Daoy (cell line): ENCODE data around the gene DHRS1. TPM values are rescaled to one million over a fixed set of nuclear protein-coding genes. Genes with fewer than 3 reads are reported as not detected.
A peak's percentile ranks its signal among the peaks of the same experiment; 100 is the strongest.

Source experiments
- DNase-seq: peaks from one replicate; pipeline ENCODE4 v3.0.0-alpha.2; 2015; ENCODE audit warnings: low read depth
- total RNA-seq: library from RNA; depleted of rRNA; stranded (reverse); fragments of >200 nt; shearing (Covaris generic); gene quantifications from 2 replicates; pipeline ENCODE4 v1.2.3, GENCODE V29; 2014

DHRS1 gene
- total RNA-seq, 1 experiment from 2014 or later: 4.9 TPM

DNA sequence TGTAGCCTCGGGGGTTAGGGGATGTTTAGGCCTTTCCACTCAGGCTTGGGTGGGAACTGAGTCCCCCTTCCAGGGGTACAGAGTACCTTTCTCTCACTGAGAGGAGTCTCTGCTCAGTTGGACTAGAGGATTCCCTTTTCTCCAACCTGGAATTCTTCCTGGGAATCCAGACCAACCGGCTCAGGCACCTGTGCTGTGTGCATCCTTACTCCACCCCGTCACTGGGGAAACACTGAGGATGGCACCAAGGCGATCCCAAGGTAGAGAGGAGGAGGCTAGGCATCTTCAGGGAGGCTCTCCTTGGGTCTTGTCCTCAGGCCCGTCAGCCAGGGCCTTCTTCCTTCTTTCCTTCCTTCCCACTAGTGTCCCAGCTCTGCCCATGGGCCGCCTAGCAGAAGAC lies 35.7 kb downstream of the DHRS1 start:
- DNase-seq: no peak

DNA sequence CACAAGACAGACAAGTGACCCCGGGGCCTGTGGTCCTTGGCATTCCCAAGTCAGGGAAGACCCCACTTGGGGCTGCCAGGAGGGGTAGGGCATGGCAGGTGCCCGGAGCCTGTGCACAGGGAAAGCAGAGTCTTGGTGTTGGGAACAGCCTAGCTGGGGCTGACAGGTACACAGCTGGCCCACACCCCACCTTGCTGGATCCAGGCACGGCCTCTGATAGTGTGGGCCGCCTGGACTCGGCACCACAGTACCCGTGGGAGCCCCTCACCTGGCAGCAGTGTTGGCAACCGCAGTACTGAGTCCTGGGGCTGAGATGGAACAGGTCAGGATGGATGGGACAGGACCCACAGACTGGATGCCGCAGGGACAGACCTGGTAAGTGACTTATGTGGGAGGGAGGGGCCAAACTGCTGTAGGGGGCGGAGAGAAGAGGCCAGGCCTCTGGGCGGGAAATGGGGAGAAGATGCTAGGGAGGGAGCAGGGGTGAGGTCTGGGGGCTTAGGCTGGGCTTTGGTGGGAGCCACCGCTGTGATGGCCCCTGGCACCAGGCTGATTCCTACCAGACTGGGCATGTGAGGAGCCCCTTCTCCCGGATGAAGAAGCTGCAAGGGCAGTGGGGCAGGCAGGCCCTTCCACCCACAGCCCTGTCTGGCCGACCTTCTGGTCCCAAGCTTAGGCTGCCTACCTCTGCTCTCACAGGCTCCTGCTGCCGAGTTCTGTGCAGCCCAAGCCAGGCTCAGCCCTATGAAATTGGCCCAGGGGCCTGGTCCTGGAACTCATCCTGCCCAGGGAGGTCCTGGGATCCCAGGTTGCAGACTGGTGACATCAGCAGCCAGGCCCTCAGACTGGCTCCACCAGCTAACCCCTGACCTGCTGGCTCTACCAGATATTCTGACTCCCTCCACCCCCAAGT lies 36.5 kb downstream of the DHRS1 start, which contains the start of gene TGM1:
Gene TGM1, minus strand, starts transcription at position 357 of the 913 bp plus-strand sequence. CDS start 825 bp downstream, outside the sequence.
- DNase-seq: no peak

DNA sequence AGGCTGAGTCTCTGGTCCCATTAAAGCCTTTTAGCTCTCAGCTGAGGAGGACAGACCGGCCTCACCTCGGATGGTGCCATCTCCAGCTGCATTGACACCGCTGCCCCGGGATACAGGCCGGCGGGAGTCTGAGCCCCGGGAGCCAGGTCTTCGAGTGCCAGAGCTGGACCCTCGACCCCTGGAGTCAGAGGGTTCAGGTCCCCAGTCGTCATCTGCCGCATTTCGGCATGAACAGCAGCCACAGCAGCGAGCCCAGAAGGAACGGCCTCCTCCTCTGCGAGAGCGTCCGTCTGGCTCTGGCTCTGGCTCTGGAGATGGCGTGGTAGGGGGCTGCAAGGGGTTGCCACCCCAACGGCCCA lies 37.6 kb downstream of the DHRS1 start:
- DNase-seq: no peak

GRCh38 chr14:24261256-24261968 lies 38.2 kb downstream of the DHRS1 start:
- no peak for DNase-seq

GRCh38 chr14:24260780-24261157 lies 38.8 kb downstream of the DHRS1 start:
- DNase-seq: no peak

- no peak for DNase-seq
These were observed 39.4 kb downstream of the DHRS1 start for GRCh38 chr14:24260026-24260779.

GRCh38 chr14:24259282-24260025 lies 40.1 kb downstream of the DHRS1 start:
- peak; percentile 35 for DNase-seq

DNA sequence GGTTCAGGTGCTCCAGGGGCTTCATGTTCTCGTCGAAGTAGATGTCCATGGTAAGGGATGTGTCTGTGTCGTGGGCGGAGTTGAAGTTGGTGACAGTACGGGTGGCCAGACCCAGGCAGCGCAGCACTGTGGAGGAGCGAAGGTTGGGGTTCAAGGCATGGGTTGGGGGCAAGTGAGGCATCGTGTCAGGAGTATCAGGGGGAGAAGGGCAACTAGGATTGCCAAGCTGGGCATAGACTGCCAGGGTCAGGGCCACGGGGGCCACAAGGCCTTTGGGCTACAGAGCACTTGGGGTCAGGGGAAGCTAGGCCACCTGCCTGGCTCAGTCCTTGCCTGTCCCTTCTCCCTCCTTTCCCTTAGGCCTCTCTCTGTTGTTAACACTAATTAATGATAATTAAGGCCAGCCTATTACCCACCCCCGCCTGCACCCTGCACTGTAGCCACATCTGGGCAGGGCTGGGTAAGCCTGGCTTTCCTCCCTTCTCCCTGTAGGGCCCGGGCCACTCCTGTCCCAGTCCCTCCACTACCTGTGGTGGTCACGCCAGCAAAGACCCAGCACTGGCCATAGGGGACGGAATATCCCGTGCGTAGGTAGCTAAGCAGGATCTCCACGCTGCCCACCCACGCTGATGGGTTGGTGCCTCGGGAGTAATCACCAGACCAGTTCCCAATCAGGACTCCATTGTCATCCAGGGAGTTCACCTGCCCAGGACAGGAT lies 40.9 kb downstream of the DHRS1 start:
- DNase-seq: no peak

GRCh38 chr14:24258119-24258518 lies 41.5 kb downstream of the DHRS1 start:
- DNase-seq: no peak

DNA sequence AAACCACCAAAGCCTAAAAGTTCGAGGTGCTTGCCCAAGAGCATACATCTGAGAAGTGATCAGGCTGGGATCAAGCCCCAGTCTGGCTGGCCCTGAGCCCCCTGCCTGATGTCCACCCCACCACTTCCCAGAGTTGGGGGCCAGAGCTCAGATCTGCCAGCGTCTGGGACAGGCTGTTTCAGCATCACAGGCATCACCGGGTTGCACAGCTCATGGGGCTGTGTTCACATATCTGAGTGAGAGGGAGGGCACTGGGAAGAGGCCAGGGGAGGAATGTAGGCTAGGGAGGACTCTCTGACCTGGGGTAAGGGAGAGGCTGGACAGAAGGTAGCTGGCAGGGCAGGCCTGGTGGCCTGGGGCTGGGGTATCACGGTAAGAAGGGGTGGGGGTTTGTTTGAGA lies 42.6 kb downstream of the DHRS1 start:
- no peak for DNase-seq

DNA sequence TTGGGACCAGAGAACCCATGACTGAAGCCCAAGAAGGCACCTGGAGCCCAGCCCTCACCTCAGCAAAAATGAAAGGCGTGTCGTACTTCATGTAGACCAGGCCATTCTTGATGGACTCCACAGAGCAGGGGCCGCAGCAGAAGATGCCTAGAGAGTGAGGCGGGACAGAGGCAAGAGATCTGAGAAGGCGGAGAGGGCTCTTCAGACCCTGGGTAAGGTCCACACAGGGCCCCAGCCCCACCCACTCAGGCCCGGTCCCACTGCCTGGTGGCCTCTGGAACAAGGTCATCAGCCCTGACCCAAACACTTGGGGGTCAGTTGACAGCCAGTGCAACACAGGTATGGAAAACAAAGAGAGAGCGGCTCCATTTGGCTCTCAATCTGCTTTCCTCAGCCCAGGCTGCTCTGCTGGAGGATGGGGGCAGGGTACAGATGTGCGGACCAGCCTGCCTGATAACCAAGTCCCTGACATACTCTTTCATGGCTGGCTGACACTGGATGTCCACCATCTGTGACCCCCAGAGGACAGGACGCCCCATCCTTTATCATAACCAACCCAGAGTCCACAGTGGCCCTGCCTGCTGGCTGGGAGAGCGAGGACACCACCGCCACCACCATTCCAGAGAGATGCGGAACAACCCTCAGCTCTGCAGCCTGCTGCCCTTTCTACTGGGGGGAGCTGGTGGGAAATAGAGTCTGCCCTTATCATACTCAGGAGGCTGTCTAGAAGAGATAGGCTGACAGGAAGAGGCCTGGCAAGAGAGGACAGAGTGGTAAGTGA lies 43.5 kb downstream of the DHRS1 start:
- DNase-seq: no peak

GRCh38 chr14:24255438-24255837 lies 44.1 kb downstream of the DHRS1 start:
- no peak for DNase-seq

- DNase-seq: no peak
These were observed 44.8 kb downstream of the DHRS1 start for GRCh38 chr14:24254630-24255392.

DNA sequence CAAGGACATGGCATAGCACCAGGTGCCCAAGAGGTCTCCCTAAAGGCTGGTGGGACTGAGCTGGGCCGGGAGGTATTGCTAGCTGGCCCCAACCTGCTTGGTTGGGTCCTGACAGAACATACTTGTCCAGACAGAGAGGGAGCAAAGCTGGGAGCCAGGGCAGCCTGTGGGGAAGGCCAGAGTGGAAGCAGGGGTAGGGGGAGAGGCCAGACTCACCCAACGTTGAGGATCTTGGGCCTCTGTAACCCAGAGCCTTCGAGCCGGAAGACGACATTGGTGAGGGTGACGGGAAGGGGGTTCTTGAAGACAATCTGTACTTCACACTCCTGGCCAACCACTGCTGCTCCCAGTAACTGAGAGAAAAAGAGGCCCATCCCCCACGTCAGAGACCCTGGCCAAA lies 45.6 kb downstream of the DHRS1 start:
- no peak for DNase-seq

GRCh38 chr14:24252289-24253124 lies 47.1 kb downstream of the DHRS1 start:
- DNase-seq: no peak

DNA sequence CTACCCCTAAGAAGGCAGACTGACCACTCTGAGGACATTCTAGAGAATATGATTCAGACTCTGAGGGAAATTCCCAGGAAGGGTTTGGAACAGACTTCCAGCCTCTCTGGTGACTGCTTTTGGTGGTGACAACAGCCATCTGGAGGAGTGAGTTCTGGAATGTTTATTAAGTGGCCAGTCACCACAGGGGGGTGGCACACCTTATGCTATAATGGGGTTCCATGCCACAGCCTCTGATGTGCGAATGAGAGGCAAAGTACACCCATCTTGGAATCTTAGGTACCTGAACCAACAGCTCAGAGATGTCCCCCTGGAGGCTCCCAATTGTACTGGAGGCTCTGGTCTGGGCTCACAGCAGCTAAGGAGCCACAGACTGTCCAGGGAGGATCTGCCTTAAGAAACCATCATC lies 47.7 kb downstream of the DHRS1 start:
- DNase-seq: peak; percentile 72

- DNase-seq: no peak
These were observed 49.2 kb downstream of the DHRS1 start for GRCh38 chr14:24250354-24250753.
